Neural cell (in vitro differentiated cells): ENCODE results near the gene CYP1A2. TPM values are rescaled to one million over a fixed set of nuclear protein-coding genes. Genes with fewer than 3 reads are reported as not detected.

Experiments
- H2AFZ ChIP-seq: fragments of 200-600, 300-800 bp; sonication (generic), shearing (Covaris generic); 2 replicates; pipeline ENCODE4 v1.6.0; 2014; ENCODE audit warnings: low read depth, mild to moderate bottlenecking, antibody characterized with exemption, low read length, moderate library complexity
- H3F3A ChIP-seq: fragments of 200-600 bp; shearing (Covaris generic); 2 replicates; pipeline ENCODE4 v1.6.1; 2016; ENCODE audit warnings: mild to moderate bottlenecking, moderate library complexity, mixed read lengths, antibody characterized with exemption, low read length; ENCODE audit not compliant: insufficient read depth, poor library complexity, severe bottlenecking
- H3K27ac ChIP-seq: fragments of 200-600, 300-800 bp; sonication (generic), shearing (Covaris generic); 2 replicates; pipeline ENCODE4 v1.5.1; 2014; ENCODE audit warnings: mild to moderate bottlenecking, low read length, moderate library complexity
- H3K27me3 ChIP-seq: fragments of 300-800, 200-600 bp; sonication (generic), shearing (Covaris generic); 2 replicates; pipeline ENCODE4 v1.6.0; 2014; ENCODE audit warnings: mild to moderate bottlenecking, low read depth, low read length, moderate library complexity; ENCODE audit not compliant: insufficient read depth
- H3K36me3 ChIP-seq: fragments of 300-800, 200-600 bp; sonication (generic), shearing (Covaris generic); 2 replicates; pipeline ENCODE4 v1.5.1; 2014; ENCODE audit warnings: mild to moderate bottlenecking, antibody characterized with exemption, low read length, moderate library complexity; ENCODE audit not compliant: insufficient read depth
- H3K4me2 ChIP-seq: fragments of 300-800, 200-600 bp; sonication (generic), shearing (Covaris generic); 2 replicates; pipeline ENCODE4 v1.6.0; 2014; ENCODE audit warnings: mild to moderate bottlenecking, low read length
- H3K4me3 ChIP-seq: fragments of 300-800, 200-600 bp; sonication (generic), shearing (Covaris generic); 2 replicates; pipeline ENCODE4 v1.5.1; 2014; ENCODE audit warnings: mild to moderate bottlenecking, low read length, moderate library complexity
- H3K79me2 ChIP-seq: fragments of 200-600 bp; shearing (Covaris generic); replicated peaks from 2 replicates; pipeline ENCODE4 v1.6.0; 2014; ENCODE audit warnings: mild to moderate bottlenecking, low read length, moderate library complexity; ENCODE audit not compliant: insufficient read depth
- H3K9ac ChIP-seq: fragments of 300-800, 200-600 bp; sonication (generic), shearing (Covaris generic); 2 replicates; pipeline ENCODE4 v1.6.1; 2016; ENCODE audit warnings: mild to moderate bottlenecking, low read length, mixed read lengths
- H3K9me2 ChIP-seq: fragments of 200-600 bp; shearing (Covaris generic); 2 replicates; pipeline ENCODE4 v1.6.1; 2016; ENCODE audit warnings: mild to moderate bottlenecking, low read length, mixed read lengths; ENCODE audit not compliant: insufficient read depth
- H3K9me3 ChIP-seq: fragments of 200-600, 300-800 bp; sonication (generic), shearing (Covaris generic); 2 replicates; pipeline ENCODE4 v1.6.1; 2016; ENCODE audit warnings: mild to moderate bottlenecking, mixed run types, low read length, moderate library complexity, mixed read lengths
- H4K20me1 ChIP-seq: fragments of 200-600 bp; shearing (Covaris generic); 2 replicates; pipeline ENCODE4 v1.6.1; 2016; ENCODE audit warnings: mild to moderate bottlenecking, mixed run types; ENCODE audit not compliant: insufficient read depth
- EP300 ChIP-seq: fragments of 450-650 bp; conservative IDR thresholded peaks from 2 replicates; pipeline ENCODE4 v1.6.1; 2014; ENCODE audit warnings: antibody characterized with exemption, mild to moderate bottlenecking, moderate library complexity; ENCODE audit not compliant: poor library complexity, severe bottlenecking
- EZH2 ChIP-seq: fragments of 200-600, 300-800 bp; shearing (Covaris generic), sonication (generic); IDR thresholded peaks from 2 replicates; pipeline ENCODE4 v1.6.1; 2014; ENCODE audit warnings: antibody characterized with exemption, low read length, borderline replicate concordance, mild to moderate bottlenecking; ENCODE audit not compliant: insufficient read depth, poor library complexity, severe bottlenecking
- MXI1 ChIP-seq: fragments of 450-650 bp; conservative IDR thresholded peaks from 2 replicates; pipeline ENCODE4 v1.6.1; 2014; ENCODE audit warnings: antibody characterized with exemption, mild to moderate bottlenecking; ENCODE audit not compliant: poor library complexity, severe bottlenecking
- POLR2AphosphoS5 ChIP-seq: IDR thresholded peaks from 2 replicates; pipeline ENCODE4 v1.6.1; 2012
- RAD21 ChIP-seq: fragments of 450-650 bp; conservative IDR thresholded peaks from 2 replicates; pipeline ENCODE4 v1.6.1; 2014; ENCODE audit warnings: antibody characterized with exemption, mild to moderate bottlenecking, moderate library complexity
- SMC3 ChIP-seq: fragments of 450-650 bp; conservative IDR thresholded peaks from 2 replicates; pipeline ENCODE4 v1.6.1; 2014; ENCODE audit warnings: antibody characterized with exemption, mild to moderate bottlenecking, moderate library complexity; ENCODE audit not compliant: poor library complexity
- TAF1 ChIP-seq: IDR thresholded peaks from 2 replicates; pipeline ENCODE4 v1.6.1; 2012; ENCODE audit warnings: low read depth
- polyA plus RNA-seq: library from polyadenylated mRNA; depleted of rRNA; stranded (reverse); fragments of >200 nt; gene quantifications from 2 replicates; pipeline ENCODE4 v1.2.3, GENCODE V29; 2014
- TF ChIP-seq, protein P1 (sequence below): IDR thresholded peaks from 2 replicates; pipeline ENCODE4 v1.6.1; 2012; ENCODE audit warnings: borderline replicate concordance
- TF ChIP-seq, protein P2 (sequence below): fragments of 450-650 bp; IDR thresholded peaks from 2 replicates; pipeline ENCODE4 v1.5.1; 2014; ENCODE audit warnings: antibody characterized with exemption, mild to moderate bottlenecking, moderate library complexity; ENCODE audit not compliant: poor library complexity, severe bottlenecking

CYP1A2 gene
- polyA plus RNA-seq, 1 donor from 2014 or later, result not detected

DNA sequence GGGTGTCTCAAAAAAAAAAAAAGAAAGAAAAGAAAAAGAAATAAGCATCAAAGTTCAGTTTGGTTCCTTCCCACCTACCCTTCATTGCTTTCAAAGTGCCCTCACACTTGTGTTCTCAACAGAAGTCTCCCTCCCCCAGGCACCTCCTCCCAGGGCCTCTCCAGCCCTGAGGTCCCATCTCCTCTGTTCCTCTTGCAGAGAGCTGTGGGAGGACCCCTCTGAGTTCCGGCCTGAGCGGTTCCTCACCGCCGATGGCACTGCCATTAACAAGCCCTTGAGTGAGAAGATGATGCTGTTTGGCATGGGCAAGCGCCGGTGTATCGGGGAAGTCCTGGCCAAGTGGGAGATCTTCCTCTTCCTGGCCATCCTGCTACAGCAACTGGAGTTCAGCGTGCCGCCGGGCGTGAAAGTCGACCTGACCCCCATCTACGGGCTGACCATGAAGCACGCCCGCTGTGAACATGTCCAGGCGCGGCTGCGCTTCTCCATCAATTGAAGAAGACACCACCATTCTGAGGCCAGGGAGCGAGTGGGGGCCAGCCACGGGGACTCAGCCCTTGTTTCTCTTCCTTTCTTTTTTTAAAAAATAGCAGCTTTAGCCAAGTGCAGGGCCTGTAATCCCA is 6.1 kb downstream of the CYP1A2 start:
- Histone ChIP-seq H3K4me3 (no peak overlapping the region), H4K20me1 (no peaks in the 10 kb centered on the region), H3K4me2 (no peak overlapping the region), H3K9me3 (no peaks in the 10 kb centered on the region), H3K36me3 (no peaks in the 10 kb centered on the region), H3K27me3 (no peaks in the 10 kb centered on the region), H2AFZ (no peak overlapping the region), H3K79me2 (no peaks in the 10 kb centered on the region), H3F3A (no peaks in the 10 kb centered on the region), H3K9me2 (no peaks in the 10 kb centered on the region), H3K9ac (no peak overlapping the region), H3K27ac (no peak overlapping the region)
- no peak for TF ChIP-seq EP300
- TF ChIP-seq RAD21, result no peak
- no peak for TF ChIP-seq MXI1
- TF ChIP-seq TAF1, result no peak
- no peak for TF ChIP-seq SMC3
- TF ChIP-seq, protein P1, sequence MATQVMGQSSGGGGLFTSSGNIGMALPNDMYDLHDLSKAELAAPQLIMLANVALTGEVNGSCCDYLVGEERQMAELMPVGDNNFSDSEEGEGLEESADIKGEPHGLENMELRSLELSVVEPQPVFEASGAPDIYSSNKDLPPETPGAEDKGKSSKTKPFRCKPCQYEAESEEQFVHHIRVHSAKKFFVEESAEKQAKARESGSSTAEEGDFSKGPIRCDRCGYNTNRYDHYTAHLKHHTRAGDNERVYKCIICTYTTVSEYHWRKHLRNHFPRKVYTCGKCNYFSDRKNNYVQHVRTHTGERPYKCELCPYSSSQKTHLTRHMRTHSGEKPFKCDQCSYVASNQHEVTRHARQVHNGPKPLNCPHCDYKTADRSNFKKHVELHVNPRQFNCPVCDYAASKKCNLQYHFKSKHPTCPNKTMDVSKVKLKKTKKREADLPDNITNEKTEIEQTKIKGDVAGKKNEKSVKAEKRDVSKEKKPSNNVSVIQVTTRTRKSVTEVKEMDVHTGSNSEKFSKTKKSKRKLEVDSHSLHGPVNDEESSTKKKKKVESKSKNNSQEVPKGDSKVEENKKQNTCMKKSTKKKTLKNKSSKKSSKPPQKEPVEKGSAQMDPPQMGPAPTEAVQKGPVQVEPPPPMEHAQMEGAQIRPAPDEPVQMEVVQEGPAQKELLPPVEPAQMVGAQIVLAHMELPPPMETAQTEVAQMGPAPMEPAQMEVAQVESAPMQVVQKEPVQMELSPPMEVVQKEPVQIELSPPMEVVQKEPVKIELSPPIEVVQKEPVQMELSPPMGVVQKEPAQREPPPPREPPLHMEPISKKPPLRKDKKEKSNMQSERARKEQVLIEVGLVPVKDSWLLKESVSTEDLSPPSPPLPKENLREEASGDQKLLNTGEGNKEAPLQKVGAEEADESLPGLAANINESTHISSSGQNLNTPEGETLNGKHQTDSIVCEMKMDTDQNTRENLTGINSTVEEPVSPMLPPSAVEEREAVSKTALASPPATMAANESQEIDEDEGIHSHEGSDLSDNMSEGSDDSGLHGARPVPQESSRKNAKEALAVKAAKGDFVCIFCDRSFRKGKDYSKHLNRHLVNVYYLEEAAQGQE, result no peak
- TF ChIP-seq POLR2AphosphoS5, result no peak
- TF ChIP-seq EZH2, result no peak
- TF ChIP-seq, protein P2, sequence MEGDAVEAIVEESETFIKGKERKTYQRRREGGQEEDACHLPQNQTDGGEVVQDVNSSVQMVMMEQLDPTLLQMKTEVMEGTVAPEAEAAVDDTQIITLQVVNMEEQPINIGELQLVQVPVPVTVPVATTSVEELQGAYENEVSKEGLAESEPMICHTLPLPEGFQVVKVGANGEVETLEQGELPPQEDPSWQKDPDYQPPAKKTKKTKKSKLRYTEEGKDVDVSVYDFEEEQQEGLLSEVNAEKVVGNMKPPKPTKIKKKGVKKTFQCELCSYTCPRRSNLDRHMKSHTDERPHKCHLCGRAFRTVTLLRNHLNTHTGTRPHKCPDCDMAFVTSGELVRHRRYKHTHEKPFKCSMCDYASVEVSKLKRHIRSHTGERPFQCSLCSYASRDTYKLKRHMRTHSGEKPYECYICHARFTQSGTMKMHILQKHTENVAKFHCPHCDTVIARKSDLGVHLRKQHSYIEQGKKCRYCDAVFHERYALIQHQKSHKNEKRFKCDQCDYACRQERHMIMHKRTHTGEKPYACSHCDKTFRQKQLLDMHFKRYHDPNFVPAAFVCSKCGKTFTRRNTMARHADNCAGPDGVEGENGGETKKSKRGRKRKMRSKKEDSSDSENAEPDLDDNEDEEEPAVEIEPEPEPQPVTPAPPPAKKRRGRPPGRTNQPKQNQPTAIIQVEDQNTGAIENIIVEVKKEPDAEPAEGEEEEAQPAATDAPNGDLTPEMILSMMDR, result no peak

DNA sequence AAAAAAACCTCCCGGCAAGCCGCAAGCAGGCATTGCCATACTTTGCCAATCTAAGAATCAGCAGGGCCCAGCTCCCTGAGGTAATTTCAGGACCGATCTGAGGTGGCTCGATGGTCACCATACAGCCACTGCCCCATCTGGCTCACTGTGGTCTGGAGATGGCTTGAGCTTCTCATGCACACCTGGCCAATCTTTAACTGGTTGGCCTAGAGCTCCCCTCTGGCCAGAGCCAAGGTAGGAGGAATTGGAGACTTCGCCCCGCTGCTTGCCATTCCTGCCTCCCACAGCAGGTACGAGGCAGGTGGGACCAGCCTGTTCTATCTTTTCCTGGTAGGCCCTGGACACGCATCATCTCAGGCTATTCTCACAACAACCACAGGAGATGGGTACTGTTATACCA is 10.1 kb downstream of the CYP1A2 start:
- Histone ChIP-seq H3K79me2 (no peaks in the 10 kb centered on the region), H2AFZ (no peak overlapping the region), H3K9me2 (no peaks in the 10 kb centered on the region), H3K4me3 (no peak overlapping the region), H3K9me3 (no peaks in the 10 kb centered on the region), H3K4me2 (no peak overlapping the region), H3K36me3 (no peaks in the 10 kb centered on the region), H4K20me1 (no peaks in the 10 kb centered on the region), H3K9ac (no peak overlapping the region), H3K27ac (no peak overlapping the region), H3F3A (no peaks in the 10 kb centered on the region), H3K27me3 (no peaks in the 10 kb centered on the region)
- TF ChIP-seq EP300 (no peak), RAD21 (no peak), MXI1 (no peak), SMC3 (no peak), POLR2AphosphoS5 (no peak), EZH2 (no peak), TAF1 (no peak)
- TF ChIP-seq, protein P2, result no peak
- TF ChIP-seq, protein P1, result no peak
